GM12878 (cell line): Measurements from ENCODE around the gene RARS1. TPM values are rescaled to one million over a fixed set of nuclear protein-coding genes. Genes with fewer than 3 reads are reported as not detected.

Experiments used
- ATAC-seq: fragments of 200-7000 bp; cut with Tn5 transposase; 3 replicates; pipeline ENCODE4 v1.9.1; 2020; ENCODE audit warnings: mild to moderate bottlenecking, moderate library complexity
- BruUV-seq: library from RNA; stranded (reverse); fragments of 400-500 nt; replicated peaks from 2 replicates; lab custom pipeline; 2021; lab: Mats Ljungman, UMichigan
- CTCF ChIA-PET: fragments of 300-600 bp; sonication (Branson Sonifier 250); formaldehyde crosslinking; extraction: SDS; loops from one replicate; lab custom pipeline; 2021; ENCODE audit warnings: inconsistent platforms; lab: Yijun Ruan, JAX
- POLR2A ChIA-PET: fragments of 350-600 bp; formaldehyde crosslinking; extraction: SDS; loops from one replicate; lab custom pipeline; 2021; ENCODE audit warnings: inconsistent platforms; lab: Charles Lee
- RAD21 ChIA-PET: fragments of 300-600 bp; sonication (Branson Sonifier 250); formaldehyde crosslinking; loops from one replicate; lab custom pipeline; 2023; ENCODE audit warnings: antibody characterized with exemption; ENCODE audit not compliant: unreplicated experiment; lab: Charles Lee
- SMC1A ChIA-PET: fragments of 300-600 bp; sonication (Branson Sonifier 250); formaldehyde crosslinking; loops from one replicate; lab custom pipeline; 2023; ENCODE audit not compliant: unreplicated experiment, uncharacterized antibody; lab: Charles Lee
- DNase-seq: peaks from one replicate; pipeline ENCODE4 v3.0.0-alpha.2; 2011; ENCODE audit warnings: low read depth, low spot score
- FAIRE-seq: peaks from 3 replicates; lab custom pipeline; 2011; peaks lifted over from hg19 to GRCh38; lab: Jason Lieb, UNC
- H2AFZ ChIP-seq: 2 replicates; pipeline ENCODE4 v1.6.0; 2011; ENCODE audit warnings: low read depth, low read length, control low read depth; ENCODE audit not compliant: control insufficient read depth
- H3K27ac ChIP-seq: 2 replicates; pipeline ENCODE4 v1.5.1; 2011; ENCODE audit warnings: control low read depth; ENCODE audit not compliant: control insufficient read depth, insufficient read depth
- H3K27me3 ChIP-seq, 2 experiments: replicated peaks in 1 of 2; 2 replicates each; pipeline versions ENCODE4 v1.6.0 to v1.6.1; 2011; ENCODE audit warnings: low read length in 1 of 2; ENCODE audit not compliant: control insufficient read depth in 2 of 2, insufficient read depth in 2 of 2
- H3K36me3 ChIP-seq, 2 experiments: 2 replicates each; pipeline ENCODE4 v1.5.1; 2011; ENCODE audit warnings: low read length in 1 of 2; ENCODE audit not compliant: control insufficient read depth in 2 of 2, insufficient read depth in 2 of 2
- H3K4me1 ChIP-seq: 2 replicates; pipeline ENCODE4 v1.6.1; 2011; ENCODE audit warnings: mild to moderate bottlenecking, low read length, moderate library complexity, mixed read lengths; ENCODE audit not compliant: control insufficient read depth, insufficient read depth
- H3K4me2 ChIP-seq: 2 replicates; pipeline ENCODE4 v1.6.0; 2011; ENCODE audit warnings: control low read depth; ENCODE audit not compliant: control insufficient read depth, insufficient read depth
- H3K4me3 ChIP-seq: fragments of 200-600 bp; sonication (generic); 2 replicates; pipeline ENCODE4 v1.5.1; 2016
- H3K79me2 ChIP-seq: 2 replicates; pipeline ENCODE4 v1.6.0; 2011; ENCODE audit warnings: low read length; ENCODE audit not compliant: control insufficient read depth, insufficient read depth
- H3K9ac ChIP-seq: 2 replicates; pipeline ENCODE4 v1.8.0; 2011; ENCODE audit warnings: low read length, control low read depth, mixed read lengths; ENCODE audit not compliant: control insufficient read depth, insufficient read depth
- H3K9me3 ChIP-seq: replicated peaks from 3 replicates; pipeline ENCODE4 v1.5.1; 2011; ENCODE audit warnings: mild to moderate bottlenecking, low read length; ENCODE audit not compliant: control insufficient read depth, insufficient read depth
- H4K20me1 ChIP-seq: 2 replicates; pipeline ENCODE4 v1.6.0; 2011; ENCODE audit not compliant: control insufficient read depth, insufficient read depth
- CEBPB ChIP-seq, 2 experiments: fragments of 150-350 bp in 1 of 2; IDR thresholded peaks; 2 replicates each; pipeline ENCODE4 v1.6.1; 2012 to 2014; ENCODE audit warnings: low read depth in 2 of 2, low read length in 2 of 2, borderline replicate concordance in 1 of 2, inconsistent platforms in 1 of 2
- CHD4 ChIP-seq: fragments of 200-600 bp; sonication (generic); IDR thresholded peaks from 2 replicates; pipeline ENCODE4 v1.6.1; 2016; ENCODE audit warnings: mild to moderate bottlenecking
- E2F8 ChIP-seq: fragments of 450-650 bp; IDR thresholded peaks from 2 replicates; pipeline ENCODE4 v1.6.1; 2018; ENCODE audit warnings: mild to moderate bottlenecking, low read depth, moderate library complexity; ENCODE audit not compliant: partially characterized antibody
- HDAC6 ChIP-seq: fragments of 200-600 bp; sonication (generic); IDR thresholded peaks from one replicate; pipeline ENCODE4 v1.8.0; 2017; ENCODE audit warnings: antibody characterized with exemption; ENCODE audit not compliant: unreplicated experiment
- KLF5 ChIP-seq: fragments of 450-650 bp; IDR thresholded peaks from 2 replicates; pipeline ENCODE4 v1.6.1; 2014; ENCODE audit warnings: mild to moderate bottlenecking; ENCODE audit not compliant: partially characterized antibody
- MAX ChIP-seq: IDR thresholded peaks from 2 replicates; pipeline ENCODE4 v1.6.1; 2012; ENCODE audit warnings: low read depth, low read length, improper control_type of control experiment
- MTA2 ChIP-seq: fragments of 450-650 bp; IDR thresholded peaks from 2 replicates; pipeline ENCODE4 v1.6.1; 2016; ENCODE audit warnings: low read depth, mild to moderate bottlenecking, moderate library complexity
- MTA3 ChIP-seq: IDR thresholded peaks from 2 replicates; pipeline ENCODE4 v1.6.1; 2012; ENCODE audit warnings: low read length, inconsistent platforms, borderline replicate concordance
- PAX8 ChIP-seq: fragments of 450-650 bp; IDR thresholded peaks from 2 replicates; pipeline ENCODE4 v1.6.1; 2017; ENCODE audit warnings: mild to moderate bottlenecking, moderate library complexity
- PML ChIP-seq: IDR thresholded peaks from 2 replicates; pipeline ENCODE4 v1.6.1; 2012; ENCODE audit warnings: low read length, inconsistent platforms
- RAD51 ChIP-seq: fragments of 450-650 bp; IDR thresholded peaks from 2 replicates; pipeline ENCODE4 v1.6.1; 2016; ENCODE audit warnings: moderate library complexity, mild to moderate bottlenecking, inconsistent platforms
- RBBP5 ChIP-seq: fragments of 200-600 bp; sonication (generic); conservative IDR thresholded peaks from 2 replicates; pipeline ENCODE4 v1.6.1; 2016
- SREBF2 ChIP-seq: IDR thresholded peaks from 2 replicates; pipeline ENCODE4 v1.6.1; 2012; ENCODE audit warnings: mild to moderate bottlenecking, low read length
- STAT1 ChIP-seq: fragments of 450-650 bp; conservative IDR thresholded peaks from 2 replicates; pipeline ENCODE4 v1.6.1; 2014; ENCODE audit warnings: antibody characterized with exemption, mild to moderate bottlenecking
- STAT3 ChIP-seq: IDR thresholded peaks from 2 replicates; pipeline ENCODE4 v1.6.1; 2011; ENCODE audit warnings: low read depth, low read length, improper control_type of control experiment
- TAF1 ChIP-seq: IDR thresholded peaks from 2 replicates; pipeline ENCODE4 v1.6.1; 2011; ENCODE audit warnings: mild to moderate bottlenecking, low read depth, low read length, borderline replicate concordance
- WRNIP1 ChIP-seq: IDR thresholded peaks from 2 replicates; pipeline ENCODE4 v1.6.1; 2011; ENCODE audit warnings: low read depth, low read length, improper control_type of control experiment, borderline replicate concordance
- ZNF207 ChIP-seq: fragments of 450-650 bp; IDR thresholded peaks from 2 replicates; pipeline ENCODE4 v1.6.1; 2014; ENCODE audit warnings: antibody characterized with exemption, mild to moderate bottlenecking, borderline replicate concordance
- WGBS: methylation state at CpG from one replicate; pipeline ENCODE4 v1.1.6; 2016; ENCODE audit warnings: low lambda C conversion rate; ENCODE audit not compliant: insufficient replicate concordance, insufficient coverage; ENCODE audit errors: missing lambda C conversion rate; 5-methylcytosine and 5-hydroxymethylcytosine counted together
- in situ Hi-C: fragments of 300-500 bp; cut with MboI; formaldehyde crosslinking; loops from 9 replicates; pipeline ENCODE4 v1.14.3; 2018; ENCODE audit warnings: mixed read lengths
- intact Hi-C: fragments of 100-400 bp; cut with micrococcal nuclease; formaldehyde crosslinking; loops from one replicate; pipeline ENCODE4 v1.14.2; 2022; ENCODE audit not compliant: unreplicated experiment
- polyA plus RNA-seq, 11 experiments: library from polyadenylated mRNA; depleted of rRNA in 4 of 11; unstranded in 6 of 11; stranded (reverse) in 5 of 11; fragments of >200 nt; fragmentation: Nextera tagmentation in 4 of 11; fragmentation: Illumina TruSeq in 1 of 11; extraction: Ambion mirVana in 4 of 11; extraction: Trizol in 1 of 11; gene quantifications; 1 replicate in 1 of 11; 2 replicates in 10 of 11; pipeline versions ENCODE4 v1.2.1 to v1.2.3, GENCODE V29; 2011 to 2016; ENCODE audit warnings: inconsistent platforms in 2 of 11, missing spikeins in 2 of 11, low read depth in 1 of 11
- total RNA-seq, 4 experiments: library from RNA; depleted of rRNA in 3 of 4; stranded (reverse); fragments of >200 nt in 3 of 4; fragmentation: Illumina TruSeq in 1 of 4; extraction: Trizol in 1 of 4; gene quantifications; 2 replicates each; pipeline versions ENCODE4 v1.2.1 to v1.2.3, GENCODE V29; 2013 to 2021

RARS1 gene
- total and polyA plus RNA-seq, 10 of the 15 experiments (the other 5 are each of a cell fraction or from before 2014, with no cell fraction given): 80.5 to 127 (median 105) TPM

- no peak for TF ChIP-seq CHD4
These were observed 31.1 kb upstream of the RARS1 start (continued) for GRCh38 chr5:168455201-168455600.

GRCh38 chr5:168457542-168457941 is 28.7 kb upstream of the RARS1 start:
- no TSS peak for BruUV-seq
- whole genome bisulfite sequencing: 100% methylated on average over 3 of the region's 3 CpGs

More at GRCh38 chr5:168457542-168457941, 28.7 kb upstream of the RARS1 start:
- H2AFZ ChIP-seq: no peak overlapping the region
- no peak for TF ChIP-seq RAD51
- TF ChIP-seq ZNF207: no peak
- TF ChIP-seq MTA3: no peak
- TF ChIP-seq CEBPB (IDR thresholded peaks at IDR 0.05; ENCODE audit: borderline replicate concordance in 1 of 2, low read depth in 2 of 2, low read length in 2 of 2): no peak
- no peak for TF ChIP-seq TAF1
- no peak for TF ChIP-seq MAX
- no peak for TF ChIP-seq KLF5
- no peak for TF ChIP-seq HDAC6
- no peak for TF ChIP-seq WRNIP1
- TF ChIP-seq SREBF2: no peak
- TF ChIP-seq PAX8: no peak
- TF ChIP-seq RBBP5: no peak
- no peak for TF ChIP-seq STAT1
- TF ChIP-seq STAT3: no peak
- TF ChIP-seq MTA2: no peak
- TF ChIP-seq E2F8: no peak
- no peak for TF ChIP-seq PML
- ATAC-seq (no peak), DNase-seq (no peak), FAIRE-seq (no peak)
- H3K9me3 ChIP-seq: no peaks in the 10 kb centered on the region
- ChIA-PET POLR2A (no interaction called here), RAD21 (no interaction called here), SMC1A (no interaction called here), CTCF (no interaction called here)
- no peaks in the 10 kb centered on the region for H4K20me1 ChIP-seq
- H3K36me3 ChIP-seq: no peaks in the 10 kb centered on the region; a peak in 1 of 4 replicates
- no peaks in the 10 kb centered on the region for H3K79me2 ChIP-seq
- H3K9ac ChIP-seq: no peak overlapping the region
- H3K4me1 ChIP-seq: no peaks in the 10 kb centered on the region
- no peaks in the 10 kb centered on the region for H3K27me3 ChIP-seq
- no peak overlapping the region for H3K4me2 ChIP-seq
- in situ Hi-C loops: no loop called here
- H3K27ac ChIP-seq: no peak overlapping the region
- intact Hi-C loops: no loop called here
- no peak overlapping the region for H3K4me3 ChIP-seq
